NB4 (cell line): ENCODE data around the gene BCOR.
A peak's percentile ranks its signal among the peaks of the same experiment; 100 is the strongest.

Source experiments
- DNase-seq: peaks from one replicate; pipeline ENCODE4 v3.0.0; 2010; ENCODE audit warnings: low read depth
- H3K4me3 ChIP-seq: one replicate; pipeline ENCODE4 v1.5.1; 2011; ENCODE audit warnings: mild to moderate bottlenecking, low read depth, low read length, moderate library complexity
- CTCF ChIP-seq: IDR thresholded peaks from one replicate; pipeline ENCODE4 v1.5.1; 2012; ENCODE audit warnings: low read depth, low read length
- MAX ChIP-seq: IDR thresholded peaks from 2 replicates; pipeline ENCODE4 v1.6.1; 2011; ENCODE audit warnings: low read depth, low read length
- MYC ChIP-seq: IDR thresholded peaks from 2 replicates; pipeline ENCODE4 v1.6.1; 2011; ENCODE audit warnings: low read depth, low read length
- POLR2A ChIP-seq: IDR thresholded peaks from 2 replicates; pipeline ENCODE4 v1.6.1; 2011; ENCODE audit warnings: mild to moderate bottlenecking; ENCODE audit not compliant: insufficient read length; ENCODE audit errors: extremely low read depth

Gene BCOR

GRCh38 chrX:40097504-40098263 is at the start of gene BCOR:
TSS of gene BCOR (minus strand) at chrX:40097958. CDS start at chrX:40077929, 20,029 bp downstream.
- peak; percentile 91 for TF ChIP-seq POLR2A
- TF ChIP-seq MAX = no peak
- TF ChIP-seq CTCF = no peak
- 0 out of 2 replicates have a peak, but pooled peaks have one; percentile 43 for TF ChIP-seq MYC
- peak; percentile 86 for DNase-seq
- H3K4me3 ChIP-seq = peak within 1 kb of the TSS; percentile 78

- TF ChIP-seq MAX = no peak
- TF ChIP-seq POLR2A = no peak
- no peak for TF ChIP-seq CTCF
- TF ChIP-seq MYC = no peak
- no peak overlapping the region for H3K4me3 ChIP-seq
- DNase-seq = no peak
Observed at GRCh38 chrX:40147126-40147952, 49.6 kb upstream of the BCOR start.

GRCh38 chrX:40146262-40147125 is 48.7 kb upstream of the BCOR start:
- H3K4me3 ChIP-seq = peak overlapping the region; percentile 50
- peak; percentile 65 for DNase-seq
- TF ChIP-seq CTCF (no peak), MAX (0 out of 2 replicates have a peak, but pooled peaks have one; percentile 24), MYC (no peak), POLR2A (no peak)

- DNase-seq = no peak
- TF ChIP-seq MYC (no peak), MAX (no peak), POLR2A (no peak), CTCF (no peak)
- peak overlapping the region; percentile 28 for H3K4me3 ChIP-seq
Observed at GRCh38 chrX:40145923-40146261, 48.1 kb upstream of the BCOR start.

- no peak for DNase-seq
- no peak overlapping the region for H3K4me3 ChIP-seq
- TF ChIP-seq POLR2A = no peak
- no peak for TF ChIP-seq MYC
- no peak for TF ChIP-seq CTCF
- no peak for TF ChIP-seq MAX
Observed at GRCh38 chrX:40145001-40145922, 47.5 kb upstream of the BCOR start.
